HEK293T (cell line): ENCODE results near the gene FAM171A1.

Experiments used
- BHLHE40 ChIP-seq: fragments of 450-650 bp; IDR thresholded peaks from 2 replicates; pipeline ENCODE4 v1.6.1; 2016; ENCODE audit warnings: mild to moderate bottlenecking, moderate library complexity, borderline replicate concordance
- CTBP1 ChIP-seq: fragments of 450-650 bp; IDR thresholded peaks from 2 replicates; pipeline ENCODE4 v1.6.1; 2016; ENCODE audit warnings: borderline replicate concordance
- ELF4 ChIP-seq: fragments of 450-650 bp; IDR thresholded peaks from 2 replicates; pipeline ENCODE4 v1.6.1; 2017; ENCODE audit warnings: antibody characterized with exemption
- FOXK2 ChIP-seq: fragments of 450-650 bp; IDR thresholded peaks from 2 replicates; pipeline ENCODE4 v1.6.1; 2016; ENCODE audit warnings: mild to moderate bottlenecking
- FOXM1 ChIP-seq: fragments of 450-650 bp; IDR thresholded peaks from 2 replicates; pipeline ENCODE4 v1.6.1; 2017; ENCODE audit warnings: mild to moderate bottlenecking, borderline replicate concordance
- HDGF ChIP-seq: fragments of 450-650 bp; IDR thresholded peaks from 2 replicates; pipeline ENCODE4 v1.6.1; 2017; ENCODE audit warnings: antibody characterized with exemption, borderline replicate concordance
- LEF1 ChIP-seq: fragments of 450-650 bp; IDR thresholded peaks from 2 replicates; pipeline ENCODE4 v1.6.1; 2017; ENCODE audit warnings: mild to moderate bottlenecking, borderline replicate concordance
- SP1 ChIP-seq: fragments of 450-650 bp; IDR thresholded peaks from 2 replicates; pipeline ENCODE4 v1.6.1; 2017
- SUZ12 ChIP-seq: fragments of 450-650 bp; IDR thresholded peaks from 2 replicates; pipeline ENCODE4 v1.6.1; 2016; ENCODE audit warnings: mild to moderate bottlenecking

DNA sequence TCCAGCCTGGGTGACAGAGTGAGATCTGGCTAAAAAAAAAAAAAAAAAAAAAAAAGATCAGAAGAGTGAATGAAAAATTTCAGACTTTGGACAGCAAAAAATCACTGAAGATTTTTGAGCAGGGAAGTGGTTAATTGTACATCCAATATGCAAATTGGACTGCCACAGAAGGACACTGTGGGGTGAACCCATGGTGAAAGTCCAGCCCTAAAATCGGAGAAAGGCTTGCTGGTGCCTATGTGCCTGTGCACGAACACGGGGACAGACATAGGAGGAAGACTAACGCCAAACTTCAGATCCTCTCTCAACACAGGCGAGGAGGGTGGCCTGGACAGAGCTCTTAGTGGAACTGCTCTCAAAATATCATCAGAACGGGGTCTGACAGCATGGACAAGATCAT, 65.5 kb downstream of the FAM171A1 start:
- TF ChIP-seq FOXK2 (no peak), SP1 (no peak), HDGF (no peak), FOXM1 (no peak), CTBP1 (no peak), SUZ12 (no peak), ELF4 (no peak), BHLHE40 (no peak), LEF1 (no peak)
